Colonic mucosa (tissue), 4 donors: ENCODE measurements around the gene ARHGEF4. TPM values are rescaled to one million over a fixed set of nuclear protein-coding genes. Genes with fewer than 3 reads are reported as not detected.

ENCODE experiments used
- DNase-seq: peaks from one replicate; pipeline ENCODE4 v3.0.0-alpha.2; 2020
- H3K27ac ChIP-seq: fragments of 200-600 bp; one replicate; pipeline ENCODE4 v1.8.0; 2021
- H3K27me3 ChIP-seq: fragments of 200-600 bp; one replicate; pipeline ENCODE4 v1.8.0; 2021
- H3K36me3 ChIP-seq: fragments of 200-600 bp; one replicate; pipeline ENCODE4 v1.8.0; 2021
- H3K4me1 ChIP-seq: fragments of 200-600 bp; one replicate; pipeline ENCODE4 v1.8.0; 2021; ENCODE audit warnings: mild to moderate bottlenecking
- H3K4me3 ChIP-seq: fragments of 200-600 bp; one replicate; pipeline ENCODE4 v1.8.0; 2021
- H3K9ac ChIP-seq, 2 donors: one replicate each; pipeline ENCODE4 v1.7.0; 2013; ENCODE audit warnings: control low read depth in 2 of 2, low read depth in 2 of 2, low read length in 2 of 2
- H3K9me3 ChIP-seq: fragments of 200-600 bp; one replicate; pipeline ENCODE4 v1.8.0; 2021
- intact Hi-C: fragments of 100-400 bp; cut with DNase I; formaldehyde crosslinking; loops from one replicate; pipeline ENCODE4 v1.14.1; 2022
- total RNA-seq, 2 donors: library from RNA; stranded (reverse); fragmentation: NEBNext Ultra II Directional in 1 of 2; extraction: Animal tissue kit (Norgen Biotek cat#: 25700) in 1 of 2; gene quantifications; one replicate each; pipeline ENCODE4 v1.2.1, GENCODE V29; 2021
- TF ChIP-seq, protein P1 (sequence below): fragments of 200-600 bp; IDR thresholded peaks from one replicate; pipeline ENCODE4 v1.8.0; 2022; ENCODE audit warnings: antibody characterized with exemption, mild to moderate bottlenecking
- donor health status: healthy.
- donor health status: DM: no; HTN: no; CAD: no.
- donor health status: DM: no; HTN: no; CAD: no.

ARHGEF4 gene
- total RNA-seq, 2 donors from 2014 or later, result 1.6 to 2.6 TPM

DNA sequence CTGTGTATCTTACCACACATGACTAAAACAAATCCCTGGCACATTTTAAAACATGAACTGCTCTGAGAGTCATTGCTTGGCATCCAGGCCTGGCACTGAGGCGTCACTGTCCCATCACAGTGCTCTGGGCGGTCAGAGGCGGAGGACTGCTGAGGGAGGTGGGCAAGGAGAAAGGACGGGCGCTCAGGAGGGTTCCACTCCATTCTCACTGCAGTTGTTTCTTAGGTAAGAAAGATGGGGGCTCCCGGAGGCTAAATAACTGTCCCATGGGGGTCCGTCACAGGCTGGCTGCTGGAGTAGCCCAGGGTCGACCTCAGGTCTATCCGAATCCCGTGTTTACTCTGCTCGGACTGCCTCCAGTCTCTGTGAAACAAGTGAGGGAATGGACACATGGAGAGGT, 139.0 kb downstream of the ARHGEF4 start:
- Histone ChIP-seq H3K4me1 (no peaks in the 10 kb centered on the region), H3K27me3 (no peaks in the 10 kb centered on the region), H3K36me3 (no peaks in the 10 kb centered on the region), H3K4me3 (no peak overlapping the region), H3K9ac (no peak overlapping the region), H3K27ac (no peak overlapping the region), H3K9me3 (no peaks in the 10 kb centered on the region)
- no peak for DNase-seq
- intact Hi-C loops, result no loop called here
- TF ChIP-seq, protein P1, sequence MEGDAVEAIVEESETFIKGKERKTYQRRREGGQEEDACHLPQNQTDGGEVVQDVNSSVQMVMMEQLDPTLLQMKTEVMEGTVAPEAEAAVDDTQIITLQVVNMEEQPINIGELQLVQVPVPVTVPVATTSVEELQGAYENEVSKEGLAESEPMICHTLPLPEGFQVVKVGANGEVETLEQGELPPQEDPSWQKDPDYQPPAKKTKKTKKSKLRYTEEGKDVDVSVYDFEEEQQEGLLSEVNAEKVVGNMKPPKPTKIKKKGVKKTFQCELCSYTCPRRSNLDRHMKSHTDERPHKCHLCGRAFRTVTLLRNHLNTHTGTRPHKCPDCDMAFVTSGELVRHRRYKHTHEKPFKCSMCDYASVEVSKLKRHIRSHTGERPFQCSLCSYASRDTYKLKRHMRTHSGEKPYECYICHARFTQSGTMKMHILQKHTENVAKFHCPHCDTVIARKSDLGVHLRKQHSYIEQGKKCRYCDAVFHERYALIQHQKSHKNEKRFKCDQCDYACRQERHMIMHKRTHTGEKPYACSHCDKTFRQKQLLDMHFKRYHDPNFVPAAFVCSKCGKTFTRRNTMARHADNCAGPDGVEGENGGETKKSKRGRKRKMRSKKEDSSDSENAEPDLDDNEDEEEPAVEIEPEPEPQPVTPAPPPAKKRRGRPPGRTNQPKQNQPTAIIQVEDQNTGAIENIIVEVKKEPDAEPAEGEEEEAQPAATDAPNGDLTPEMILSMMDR, result no peak

DNA sequence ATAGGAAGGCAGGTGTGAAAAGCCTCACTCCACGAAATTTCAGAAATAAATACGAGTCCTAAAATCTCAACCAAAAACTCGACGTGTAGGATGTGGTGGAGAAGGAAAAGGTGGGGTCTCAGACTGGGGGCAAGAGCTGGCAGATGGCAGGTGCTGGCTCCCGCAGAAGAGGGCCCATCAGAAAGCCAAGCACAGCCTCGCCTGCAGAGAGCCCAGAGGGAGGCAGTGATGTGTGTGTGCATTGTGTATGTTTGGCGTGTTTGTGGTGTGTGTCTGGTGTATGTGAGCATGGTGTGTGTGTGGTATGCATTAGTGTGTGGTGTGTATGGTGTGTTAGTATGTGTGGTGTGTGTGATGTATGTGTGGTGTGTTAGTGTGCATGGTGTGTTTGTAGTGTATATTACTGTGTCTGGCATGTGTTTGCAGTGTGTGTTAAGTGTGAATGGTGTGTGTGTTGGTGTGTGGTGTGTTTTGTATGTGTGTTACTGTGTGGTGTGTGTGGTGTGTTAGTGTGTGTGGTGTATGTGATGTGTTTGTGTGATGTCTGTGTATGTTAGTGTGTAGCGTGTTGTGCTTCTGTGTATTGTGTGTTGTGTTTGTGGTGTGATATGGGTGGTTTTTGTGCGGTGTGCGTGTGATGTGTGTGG, 140.0 kb downstream of the ARHGEF4 start:
- intact Hi-C loops, result no loop called here

DNA sequence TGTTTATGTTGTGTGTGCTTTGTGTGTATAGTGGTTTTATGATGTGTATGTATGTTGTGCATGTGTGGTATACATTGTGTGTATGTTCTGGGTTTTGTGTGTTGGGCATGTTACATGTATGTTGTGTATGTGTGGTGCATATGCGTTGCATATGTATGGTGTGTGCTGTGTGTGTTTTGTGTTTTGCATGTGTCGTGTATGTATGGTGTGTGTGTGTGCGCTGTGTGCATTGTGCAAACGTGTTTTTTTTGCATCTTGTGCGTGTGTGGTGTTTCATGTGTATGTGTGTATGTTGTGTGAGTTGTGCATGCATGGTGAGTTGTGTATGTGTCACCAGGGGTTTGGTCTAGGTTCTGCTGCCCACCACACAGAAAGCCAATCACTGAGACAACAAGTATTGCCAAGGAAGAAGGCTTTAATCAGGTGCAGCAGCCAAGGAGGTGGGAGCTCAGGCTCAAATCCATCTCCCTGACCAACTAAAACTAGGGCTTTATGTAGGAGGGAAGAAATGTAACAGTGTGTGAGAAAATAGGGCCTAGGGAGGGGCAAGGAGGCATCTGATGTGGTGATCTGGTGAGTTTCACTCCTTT, 140.8 kb downstream of the ARHGEF4 start:
- Histone ChIP-seq H3K9me3 (no peaks in the 10 kb centered on the region), H3K27me3 (no peaks in the 10 kb centered on the region), H3K27ac (no peak overlapping the region), H3K9ac (no peak overlapping the region), H3K36me3 (no peaks in the 10 kb centered on the region), H3K4me1 (no peaks in the 10 kb centered on the region), H3K4me3 (no peak overlapping the region)
- TF ChIP-seq, protein P1, result no peak
- no peak for DNase-seq
- intact Hi-C loops, result no loop called here

More for the DNA sequence above, 140.0 kb downstream of the ARHGEF4 start:
- H3K9me3 ChIP-seq, result no peaks in the 10 kb centered on the region
- H3K9ac ChIP-seq, result no peak overlapping the region
- DNase-seq, result no peak
- TF ChIP-seq, protein P1, result no peak
- no peaks in the 10 kb centered on the region for H3K36me3 ChIP-seq
- H3K27me3 ChIP-seq, result no peaks in the 10 kb centered on the region
- H3K4me3 ChIP-seq, result no peak overlapping the region
- no peaks in the 10 kb centered on the region for H3K4me1 ChIP-seq
- H3K27ac ChIP-seq, result no peak overlapping the region

DNA sequence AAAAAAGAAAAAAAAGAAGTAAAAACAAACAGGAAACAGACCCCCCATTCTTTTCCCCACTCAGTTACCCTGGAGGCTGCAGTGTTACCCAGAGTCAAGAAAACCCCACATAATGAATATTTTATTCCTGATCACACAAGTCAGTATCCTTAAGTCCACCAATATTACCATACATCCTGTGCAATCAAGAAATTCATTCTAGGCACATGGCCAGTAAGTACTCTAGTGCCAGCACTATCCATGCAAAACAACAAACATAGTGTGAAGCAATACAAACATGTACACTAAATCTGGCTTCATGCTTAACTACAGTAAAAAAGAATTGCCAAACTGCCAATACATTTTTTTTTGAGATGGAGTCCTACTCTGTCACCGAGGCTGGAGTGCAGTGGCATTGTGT, 145.0 kb downstream of the ARHGEF4 start:
- no peaks in the 10 kb centered on the region for H3K36me3 ChIP-seq
- no peaks in the 10 kb centered on the region for H3K9me3 ChIP-seq
- H3K27ac ChIP-seq, result no peak overlapping the region
- TF ChIP-seq, protein P1, result no peak
- no peak overlapping the region for H3K9ac ChIP-seq
- H3K4me1 ChIP-seq, result no peaks in the 10 kb centered on the region
- H3K4me3 ChIP-seq, result no peak overlapping the region
- intact Hi-C loops, result no loop called here
- H3K27me3 ChIP-seq, result no peaks in the 10 kb centered on the region
- DNase-seq, result no peak

DNA sequence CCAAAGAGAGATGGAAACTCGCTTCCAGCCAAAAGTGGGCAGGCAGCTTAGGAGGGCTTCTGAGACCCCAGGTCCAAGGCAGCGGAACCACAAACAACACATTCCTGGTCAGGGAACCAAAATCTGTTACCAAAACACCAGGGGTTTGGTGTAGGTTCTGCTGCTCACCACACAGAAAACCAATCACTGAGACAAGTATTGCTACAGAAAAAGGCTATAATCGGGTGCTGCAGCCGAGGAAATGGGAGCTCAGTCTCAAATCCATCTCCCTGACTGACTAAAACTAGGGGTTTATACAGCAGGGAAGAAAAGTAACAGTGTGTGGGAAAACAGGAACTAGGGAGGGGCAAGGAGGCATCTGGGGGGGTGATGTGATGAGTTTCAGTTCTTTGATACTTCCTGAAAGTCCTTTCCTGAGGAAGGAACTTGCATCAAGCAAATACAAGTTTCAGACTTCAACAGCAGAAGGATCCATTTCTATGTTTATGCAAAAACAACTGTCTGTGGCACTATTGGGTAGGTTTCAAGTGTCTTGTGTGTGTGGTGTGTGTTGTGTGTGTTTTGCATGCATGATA, 148.6 kb downstream of the ARHGEF4 start:
- intact Hi-C loops, result no loop called here
- Histone ChIP-seq H3K4me1 (no peaks in the 10 kb centered on the region), H3K27me3 (no peaks in the 10 kb centered on the region), H3K9me3 (no peaks in the 10 kb centered on the region), H3K9ac (no peak overlapping the region), H3K36me3 (no peaks in the 10 kb centered on the region), H3K4me3 (no peak overlapping the region), H3K27ac (no peak overlapping the region)
- DNase-seq, result no peak
- TF ChIP-seq, protein P1, result no peak
